Effector CD4-positive, alpha-beta T cell (primary cell): ENCODE measurements around the gene FOXD4L6.
"Not testable (repeated sequence)": the region's sequence is repeated elsewhere in the genome, so short reads cannot be mapped to it uniquely, and the experiment has no call there.

ENCODE experiments used
- DNase-seq: peaks from one replicate; pipeline ENCODE4 v3.0.0-alpha.2; 2020

The FOXD4L6 gene

GRCh38 chr9:41098759-41099158, 29.7 kb downstream of the FOXD4L6 start:
- DNase-seq, result not testable (repeated sequence)

- DNase-seq, result not testable (repeated sequence)
These were observed 33.4 kb downstream of the FOXD4L6 start for GRCh38 chr9:41095060-41095459.

GRCh38 chr9:41094010-41094773, 34.3 kb downstream of the FOXD4L6 start:
- not testable (repeated sequence) for DNase-seq

DNA sequence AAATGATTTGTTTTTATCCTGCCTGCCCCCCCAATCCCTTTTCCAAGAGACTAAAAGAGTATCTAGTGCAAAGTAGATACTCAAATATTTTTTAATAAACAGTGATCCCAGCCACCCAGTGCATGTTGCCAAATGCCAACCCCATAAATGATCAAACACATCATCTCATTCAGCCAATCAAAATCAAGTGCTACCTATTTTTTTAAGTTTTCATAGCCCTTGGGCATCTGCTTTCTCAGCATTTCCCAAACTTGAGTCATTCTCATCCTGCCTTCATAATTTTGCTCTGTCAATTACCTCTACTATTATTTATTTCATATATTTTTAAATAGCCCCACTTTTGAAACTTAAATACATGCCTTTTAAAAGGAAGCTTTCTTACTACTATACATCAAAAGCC, 37.6 kb downstream of the FOXD4L6 start:
- DNase-seq, result not testable (repeated sequence)

GRCh38 chr9:41090386-41090785, 38.1 kb downstream of the FOXD4L6 start:
- not testable (repeated sequence) for DNase-seq

DNA sequence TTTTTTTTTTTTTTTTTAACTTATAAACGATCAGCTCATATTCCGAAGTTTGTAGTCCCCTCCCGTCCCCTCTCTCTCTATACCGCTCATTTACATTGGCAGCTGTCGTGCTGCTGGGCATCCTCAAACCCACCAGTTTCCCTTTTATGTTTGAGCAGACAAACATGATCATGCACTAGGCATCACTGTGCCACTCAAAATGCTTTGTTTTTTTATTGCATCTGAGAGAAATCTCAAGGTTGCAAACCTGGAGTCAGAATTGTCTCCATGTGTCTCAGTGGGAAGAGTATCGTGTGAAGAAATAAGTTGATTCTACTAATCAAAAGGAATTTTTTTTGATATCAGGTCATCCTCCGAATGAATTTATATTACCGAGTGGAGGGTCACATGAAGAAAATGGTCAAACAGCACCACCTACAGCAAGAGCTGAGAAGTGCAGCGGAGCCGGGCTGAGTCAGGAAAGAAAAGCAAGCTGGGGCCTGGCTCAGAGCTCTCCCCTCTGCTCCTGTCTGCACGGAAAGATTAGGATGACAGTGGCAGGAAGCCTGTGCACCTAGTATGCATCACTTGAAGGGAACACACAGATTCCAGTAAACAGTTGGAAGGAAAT, 39.9 kb downstream of the FOXD4L6 start:
- not testable (repeated sequence) for DNase-seq

GRCh38 chr9:41087929-41088328, 40.6 kb downstream of the FOXD4L6 start:
- DNase-seq, result not testable (repeated sequence)

DNA sequence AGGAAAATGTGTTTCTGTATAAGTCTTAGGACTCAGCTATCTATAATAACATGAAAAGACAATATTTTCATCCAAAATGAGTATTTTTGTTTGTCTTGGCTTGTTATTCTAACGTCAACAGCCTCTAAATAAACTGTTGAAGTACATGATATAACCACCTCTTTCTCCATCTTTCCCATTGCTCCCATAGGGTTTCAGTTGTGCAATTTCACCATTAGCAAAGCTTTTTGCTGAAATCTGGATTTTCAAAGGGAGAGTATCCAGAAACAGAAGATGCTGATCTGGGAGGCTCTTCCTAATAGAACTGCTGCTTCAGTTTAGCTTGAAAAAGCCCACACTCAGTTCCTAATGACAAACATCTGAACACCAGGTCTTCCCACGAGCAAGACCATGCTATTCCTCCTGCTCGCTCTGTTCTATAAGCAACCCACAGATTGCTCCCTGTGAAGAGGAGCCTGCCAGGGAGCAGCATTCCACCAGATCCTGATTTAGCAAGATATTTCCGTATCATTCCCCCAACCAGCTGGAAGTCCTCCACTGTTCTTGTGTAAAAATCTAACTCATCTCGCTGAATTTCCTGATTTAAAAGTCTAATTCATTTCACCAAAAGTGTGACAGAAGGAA, 41.2 kb downstream of the FOXD4L6 start:
- not testable (repeated sequence) for DNase-seq

DNA sequence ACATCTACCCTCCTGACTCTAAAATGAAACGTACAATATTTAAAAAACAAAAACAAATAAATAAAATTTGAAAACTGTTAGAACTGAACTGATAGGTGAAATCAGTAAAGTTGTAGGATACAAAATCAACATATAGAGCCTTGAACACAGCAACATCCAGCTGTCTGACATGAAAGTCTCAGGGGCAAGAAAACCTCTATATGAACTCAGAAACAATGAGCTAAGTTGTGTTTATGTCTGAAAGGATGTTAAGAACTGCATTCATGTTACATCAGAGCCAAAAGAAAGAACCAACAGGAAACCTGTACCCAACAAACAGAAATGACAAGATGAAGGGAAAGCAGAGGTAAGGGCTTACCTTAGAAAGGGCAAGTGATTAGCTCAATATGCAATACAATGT, 41.8 kb downstream of the FOXD4L6 start:
- DNase-seq, result not testable (repeated sequence)

- not testable (repeated sequence) for DNase-seq
These were observed 42.3 kb downstream of the FOXD4L6 start for GRCh38 chr9:41086215-41086614.

DNA sequence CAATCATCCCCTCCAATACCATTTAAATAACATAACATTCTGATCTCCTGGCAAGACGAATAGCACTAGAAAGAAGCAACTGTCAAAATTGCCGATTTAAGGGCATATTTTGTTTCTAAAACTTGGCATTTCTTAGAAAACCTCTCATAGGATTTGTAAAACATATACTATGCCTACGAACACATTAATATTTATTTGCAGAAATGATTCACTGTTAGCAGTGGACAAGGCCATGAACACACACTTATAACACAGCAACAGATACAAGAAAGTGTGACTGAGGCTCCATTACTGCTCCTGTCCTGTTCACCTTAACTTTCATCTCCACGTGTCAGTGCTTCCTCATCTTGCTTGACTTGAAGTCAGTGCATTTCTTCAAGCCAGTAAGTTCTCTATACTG, 46.1 kb downstream of the FOXD4L6 start:
- not testable (repeated sequence) for DNase-seq

- DNase-seq, result not testable (repeated sequence)
These were observed 49.0 kb downstream of the FOXD4L6 start for GRCh38 chr9:41079464-41079863.

DNA sequence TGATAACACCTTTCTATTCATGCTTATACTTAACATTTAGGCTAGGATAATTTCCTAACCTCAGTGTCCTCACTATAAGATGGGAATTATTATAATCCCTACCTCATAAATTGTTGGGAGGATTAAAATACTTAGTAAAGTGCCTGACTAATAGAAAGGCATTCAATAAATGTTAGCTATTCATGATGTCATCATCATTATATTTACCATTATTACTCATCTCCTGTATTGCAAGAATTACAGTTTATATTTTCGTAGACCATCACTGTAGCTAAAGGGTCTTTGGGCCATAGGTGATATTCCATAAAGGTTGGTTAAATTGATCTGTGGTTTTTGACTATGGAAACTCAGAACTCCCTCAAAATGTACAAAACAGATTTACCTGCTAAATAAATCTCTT, 50.9 kb downstream of the FOXD4L6 start:
- DNase-seq, result not testable (repeated sequence)
